HCT116 (cell line): ENCODE results near the gene CTNNA2. TPM values are rescaled to one million over a fixed set of nuclear protein-coding genes. Genes with fewer than 3 reads are reported as not detected.

Source experiments
- ATAC-seq: fragments of 200-7000 bp; cut with Tn5 transposase; 2 replicates; pipeline ENCODE4 v1.9.1; 2020; ENCODE audit warnings: mild to moderate bottlenecking, moderate library complexity
- BruUV-seq: library from RNA; stranded (reverse); fragments of 400-500 nt; replicated peaks from 2 replicates; lab custom pipeline; 2021; lab: Mats Ljungman, UMichigan
- CTCF ChIA-PET: fragments of 300-600 bp; sonication (Branson Sonifier 250); formaldehyde crosslinking; loops from one replicate; lab custom pipeline; 2021; ENCODE audit warnings: antibody characterized with exemption; lab: Charles Lee
- POLR2A ChIA-PET: fragments of 300-600, 350-600 bp; sonication (Branson Sonifier 250); formaldehyde crosslinking; loops from one replicate; lab custom pipeline; 2021; ENCODE audit warnings: antibody characterized with exemption; lab: Charles Lee
- RAD21 ChIA-PET, 2 experiments: fragments of 300-600 bp; sonication (Branson Sonifier 250); formaldehyde crosslinking; loops; one replicate each; lab custom pipeline; 2023; ENCODE audit warnings: low total read pairs in 2 of 2; ENCODE audit not compliant: uncharacterized antibody in 2 of 2, unreplicated experiment in 2 of 2, low non-redundant PET in 1 of 2; lab: Charles Lee
- DNase-seq: peaks from one replicate; pipeline ENCODE4 v3.0.0-alpha.2; 2010; ENCODE audit warnings: low read depth, low spot score
- H2AFZ ChIP-seq: fragments of 200-600 bp; shearing (Covaris generic), sonication (generic); 2 replicates; pipeline ENCODE4 v1.6.1; 2017; ENCODE audit warnings: low read depth, mixed run types, mixed read lengths, antibody characterized with exemption, low read length; ENCODE audit not compliant: poor library complexity, severe bottlenecking
- H3K27ac ChIP-seq: 2 replicates; pipeline ENCODE4 v1.5.1; 2012; ENCODE audit warnings: low read depth, low read length
- H3K27me3 ChIP-seq: fragments of 200-600 bp; sonication (generic); 2 replicates; pipeline ENCODE4 v1.6.1; 2016; ENCODE audit warnings: mixed run types, low read length, mixed read lengths; ENCODE audit not compliant: insufficient read depth
- H3K36me3 ChIP-seq, 2 experiments: fragments of 200-500 bp in 1 of 2; fragments of 200-600 bp in 1 of 2; sonication (Bioruptor generic) in 1 of 2; sonication (generic) in 1 of 2; 2 replicates each; pipeline versions ENCODE4 v1.5.1 to v1.6.1; 2014 to 2016; ENCODE audit warnings: low read length in 2 of 2, inconsistent platforms in 1 of 2, mixed read lengths in 1 of 2, mixed run types in 1 of 2; ENCODE audit not compliant: insufficient read depth in 2 of 2, control insufficient read depth in 1 of 2
- H3K4me1 ChIP-seq, 2 experiments: fragments of 200-600 bp in 1 of 2; sonication (generic) in 1 of 2; 2 replicates each; pipeline versions ENCODE4 v1.5.1 to v1.6.1; 2012 to 2017; ENCODE audit warnings: low read length in 2 of 2, inconsistent platforms in 1 of 2, mild to moderate bottlenecking in 1 of 2, mixed read lengths in 1 of 2, mixed run types in 1 of 2, moderate library complexity in 1 of 2; ENCODE audit not compliant: insufficient read depth in 2 of 2, control insufficient read depth in 1 of 2
- H3K4me2 ChIP-seq: fragments of 200-600 bp; sonication (generic); 2 replicates; pipeline ENCODE4 v1.6.1; 2017; ENCODE audit warnings: mixed run types, low read length, mixed read lengths
- H3K4me3 ChIP-seq, 2 experiments: fragments of 200-600 bp in 1 of 2; sonication (generic) in 1 of 2; replicated peaks in 1 of 2; 2 replicates each; pipeline ENCODE4 v1.5.1; 2011 to 2016; ENCODE audit warnings: low read length in 2 of 2, control low read depth in 1 of 2, low read depth in 1 of 2, mild to moderate bottlenecking in 1 of 2, mixed read lengths in 1 of 2, mixed run types in 1 of 2
- H3K79me2 ChIP-seq: fragments of 200-600 bp; sonication (generic); 2 replicates; pipeline ENCODE4 v1.6.1; 2017; ENCODE audit warnings: mild to moderate bottlenecking, mixed run types, low read length, moderate library complexity, mixed read lengths; ENCODE audit not compliant: insufficient read depth
- H3K9ac ChIP-seq: fragments of 200-600 bp; sonication (generic); 2 replicates; pipeline ENCODE4 v1.6.1; 2016; ENCODE audit warnings: low read length, mixed read lengths
- H3K9me2 ChIP-seq: fragments of 200-600 bp; sonication (generic), shearing (Covaris generic); 2 replicates; pipeline ENCODE4 v1.6.1; 2017; ENCODE audit warnings: mixed run types, mild to moderate bottlenecking, moderate library complexity; ENCODE audit not compliant: insufficient read depth
- H3K9me3 ChIP-seq, 2 experiments: fragments of 200-500 bp in 1 of 2; fragments of 200-600 bp in 1 of 2; sonication (Bioruptor generic) in 1 of 2; sonication (generic) in 1 of 2; 2 replicates each; pipeline ENCODE4 v1.6.1; 2014 to 2017; ENCODE audit warnings: low read length in 2 of 2, mixed read lengths in 2 of 2, inconsistent platforms in 1 of 2, low read depth in 1 of 2, mild to moderate bottlenecking in 1 of 2, mixed run types in 1 of 2, moderate library complexity in 1 of 2; ENCODE audit not compliant: control insufficient read depth in 1 of 2, insufficient read depth in 1 of 2
- H4K20me1 ChIP-seq: fragments of 200-600 bp; sonication (generic), shearing (Covaris generic); 2 replicates; pipeline ENCODE4 v1.6.1; 2017; ENCODE audit warnings: mixed run types, mild to moderate bottlenecking, moderate library complexity; ENCODE audit not compliant: insufficient read depth
- CEBPB ChIP-seq: IDR thresholded peaks from 2 replicates; pipeline ENCODE4 v1.6.1; 2012; ENCODE audit warnings: low read depth
- CTCF ChIP-seq, 3 experiments: fragments of 200-600 bp in 1 of 3; sonication (generic) in 1 of 3; IDR thresholded peaks in 2 of 3; conservative IDR thresholded peaks in 1 of 3; 2 replicates each; pipeline ENCODE4 v1.5.1; 2012 to 2017; ENCODE audit warnings: low read depth in 2 of 3, low read length in 2 of 3, antibody characterized with exemption in 1 of 3, borderline replicate concordance in 1 of 3, control low read depth in 1 of 3, mild to moderate bottlenecking in 1 of 3, mixed read lengths in 1 of 3, mixed run types in 1 of 3, moderate library complexity in 1 of 3; ENCODE audit not compliant: insufficient read depth in 1 of 3
- MAX ChIP-seq: IDR thresholded peaks from 2 replicates; pipeline ENCODE4 v1.6.1; 2012
- RAD21 ChIP-seq: IDR thresholded peaks from 2 replicates; pipeline ENCODE4 v1.6.1; 2012; ENCODE audit warnings: low read depth, mild to moderate bottlenecking
- REST ChIP-seq: IDR thresholded peaks from 2 replicates; pipeline ENCODE4 v1.6.1; 2012; ENCODE audit warnings: low read depth
- SIN3A ChIP-seq: IDR thresholded peaks from 2 replicates; pipeline ENCODE4 v1.6.1; 2012; ENCODE audit warnings: low read depth
- SP1 ChIP-seq: IDR thresholded peaks from 2 replicates; pipeline ENCODE4 v1.6.1; 2012; ENCODE audit warnings: low read depth
- YY1 ChIP-seq: IDR thresholded peaks from 2 replicates; pipeline ENCODE4 v1.6.1; 2011; ENCODE audit warnings: low read length, low read depth, moderate library complexity, mild to moderate bottlenecking; ENCODE audit not compliant: insufficient replicate concordance; ENCODE audit errors: extremely low read depth
- intact Hi-C: fragments of 100-400 bp; cut with micrococcal nuclease; formaldehyde crosslinking; loops from 2 replicates; pipeline ENCODE4 v1.10.0; 2022
- total RNA-seq: library from RNA; stranded (reverse); gene quantifications from one replicate; pipeline ENCODE4 v1.2.1, GENCODE V29; 2021; ENCODE audit not compliant: unreplicated experiment

The CTNNA2 gene
- total RNA-seq, 1 experiment from 2014 or later = not detected

GRCh38 chr2:80300346-80300745 is 787.5 kb downstream of the CTNNA2 start (continued):
- TF ChIP-seq MAX (no peak), SP1 (no peak)
- TF ChIP-seq, all 23 proteins: peak for 0

- RAD21 ChIA-PET = no interaction called here
- BruUV-seq = no TSS peak
- Histone ChIP-seq H4K20me1 (no peaks in the 10 kb centered on the region), H3K9me3 (peaks cover 7 to 8% of the 10 kb centered on the region in 2 experiments; a peak in 2 of 4 replicates), H3K9me2 (no peaks in the 10 kb centered on the region), H2AFZ (no peak overlapping the region), H3K4me1 (no peaks in the 10 kb centered on the region), H3K36me3 (no peaks in the 10 kb centered on the region), H3K4me2 (no peak overlapping the region), H3K79me2 (no peaks in the 10 kb centered on the region), H3K27ac (no peak overlapping the region), H3K9ac (no peak overlapping the region), H3K27me3 (no peaks in the 10 kb centered on the region), H3K4me3 (no peak overlapping the region)
- intact Hi-C loops = no loop called here
- TF ChIP-seq CTCF (IDR thresholded peaks at IDR 0.05 in 2 of 3, conservative IDR thresholded peaks at IDR 0.05 in 1 of 3; ENCODE audit: borderline replicate concordance in 1 of 3, insufficient read depth in 1 of 3, low read depth in 2 of 3, low read length in 2 of 3) (no peak), RAD21 (no peak), SIN3A (no peak), CEBPB (no peak), YY1 (no peak), REST (no peak)
- no peak for DNase-seq
- CTCF ChIA-PET = no interaction called here
- POLR2A ChIA-PET = no interaction called here
- ATAC-seq = no peak
Observed at GRCh38 chr2:80300954-80301353, 788.1 kb downstream of the CTNNA2 start.
